Left forelimb (tissue), 1 donor: Measurements from ENCODE around the gene SPEF1.
"Not testable (repeated sequence)": the region's sequence is repeated elsewhere in the genome, so short reads cannot be mapped to it uniquely, and the experiment has no call there.

Source experiments
- DNase-seq: peaks from one replicate; pipeline ENCODE4 v3.0.0-alpha.2; 2018; ENCODE audit warnings: low spot score

Gene SPEF1, protein sequence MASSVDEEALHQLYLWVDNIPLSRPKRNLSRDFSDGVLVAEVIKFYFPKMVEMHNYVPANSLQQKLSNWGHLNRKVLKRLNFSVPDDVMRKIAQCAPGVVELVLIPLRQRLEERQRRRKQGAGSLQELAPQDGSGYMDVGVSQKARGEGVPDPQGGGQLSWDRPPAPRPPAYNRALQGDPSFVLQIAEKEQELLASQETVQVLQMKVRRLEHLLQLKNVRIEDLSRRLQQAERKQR

GRCh38 chr20:3781153-3781910, at the start of gene SPEF1:
SPEF1 (minus strand) TSS chr20:3781448; CDS start chr20:3781287, 161 bp downstream.
- DNase-seq = no peak

GRCh38 chr20:3829891-3830290, 48.6 kb upstream of the SPEF1 start:
- DNase-seq = not testable (repeated sequence)

DNA sequence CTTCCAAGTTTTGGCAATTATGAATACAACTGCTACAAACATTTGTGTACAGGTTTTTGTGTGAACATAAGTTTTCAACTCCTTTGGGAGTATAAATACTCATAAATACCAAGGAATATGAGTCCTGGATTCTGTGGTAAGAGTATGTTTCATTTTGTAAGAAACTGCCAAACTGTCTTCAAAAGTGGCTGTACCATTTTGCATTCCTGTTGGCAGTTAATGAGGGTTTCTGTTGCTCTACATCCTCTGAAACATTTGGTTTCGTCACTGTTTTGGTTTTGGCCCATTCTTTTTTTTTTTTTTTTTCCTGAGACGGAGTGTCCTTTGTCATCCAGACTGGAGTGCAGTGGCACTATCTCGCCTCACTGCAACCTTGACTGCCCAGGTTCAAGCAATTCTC, 47.5 kb upstream of the SPEF1 start:
- no peak for DNase-seq

GRCh38 chr20:3826420-3826819, 45.2 kb upstream of the SPEF1 start:
- DNase-seq = no peak

GRCh38 chr20:3825526-3825925, 44.3 kb upstream of the SPEF1 start:
- no peak for DNase-seq

GRCh38 chr20:3823881-3824280, 42.6 kb upstream of the SPEF1 start:
- DNase-seq = no peak

DNA sequence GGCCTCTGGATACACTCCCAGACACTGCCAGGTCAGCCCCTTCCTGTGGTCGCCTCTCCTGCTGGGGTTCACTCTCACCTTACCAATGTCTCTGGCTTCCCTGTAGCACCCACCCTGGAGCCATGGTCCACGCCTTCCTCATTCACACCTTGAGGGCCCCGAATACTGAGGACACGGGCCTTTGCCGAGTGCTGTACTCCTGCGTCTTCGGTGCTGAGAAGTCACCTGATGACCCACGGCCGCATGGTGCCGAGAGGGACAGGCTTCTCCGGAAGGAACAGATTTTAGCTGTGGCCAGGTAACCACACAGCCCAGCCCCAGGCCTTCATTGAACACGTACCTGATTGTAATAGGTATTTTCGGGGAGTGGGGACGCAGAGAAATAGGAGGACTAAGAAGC, 40.7 kb upstream of the SPEF1 start:
- DNase-seq = no peak

- DNase-seq = no peak
Observed at GRCh38 chr20:3820901-3821727, 39.9 kb upstream of the SPEF1 start.

DNA sequence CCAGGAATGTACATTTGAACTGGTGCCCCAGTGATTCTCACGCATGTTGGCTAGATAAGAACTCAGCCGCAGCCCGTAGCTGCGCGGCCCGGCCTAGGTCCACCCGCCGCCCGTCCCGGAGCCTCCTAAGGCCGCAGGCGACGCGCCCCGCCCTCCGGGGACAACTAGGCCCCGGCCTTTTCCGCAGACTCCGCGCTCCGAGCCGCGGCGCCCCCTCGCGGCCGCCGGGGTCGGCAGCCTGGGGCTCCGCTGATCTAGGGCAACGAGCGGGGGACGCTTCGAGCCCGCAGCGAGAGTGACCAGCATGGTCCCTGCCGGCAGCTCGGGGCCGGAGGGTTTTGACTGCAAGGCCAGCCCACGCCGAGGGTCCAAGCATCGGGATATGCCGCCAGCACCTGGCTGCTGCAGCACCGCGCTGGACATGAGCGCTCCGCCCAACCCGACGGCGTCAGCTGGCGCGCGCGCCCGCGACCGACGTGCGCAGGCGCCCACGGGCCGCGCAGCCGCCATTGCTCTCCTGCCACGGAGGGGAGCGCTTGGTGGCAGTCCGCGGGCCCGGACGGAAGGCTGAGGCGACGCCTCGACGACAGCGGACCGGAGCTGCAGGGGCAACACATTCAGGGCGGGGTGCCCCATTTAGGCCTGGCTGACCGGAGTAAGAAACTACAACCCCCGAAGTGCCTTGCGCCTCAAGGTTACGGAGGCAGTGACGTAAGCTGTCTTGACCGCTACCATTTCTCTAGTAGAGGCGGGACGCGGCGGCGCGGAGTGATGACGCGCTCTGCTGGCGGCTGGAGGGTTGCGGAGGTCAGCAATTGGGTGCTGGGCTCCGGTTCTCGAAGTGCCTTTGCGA, 39.0 kb upstream of the SPEF1 start, which contains the start of gene AP5S1:
TSS of gene AP5S1 (plus strand) at position 500 of the 853 bp plus-strand sequence. CDS start 1,571 bp downstream, outside the sequence.
- DNase-seq = peak; percentile 98

DNA sequence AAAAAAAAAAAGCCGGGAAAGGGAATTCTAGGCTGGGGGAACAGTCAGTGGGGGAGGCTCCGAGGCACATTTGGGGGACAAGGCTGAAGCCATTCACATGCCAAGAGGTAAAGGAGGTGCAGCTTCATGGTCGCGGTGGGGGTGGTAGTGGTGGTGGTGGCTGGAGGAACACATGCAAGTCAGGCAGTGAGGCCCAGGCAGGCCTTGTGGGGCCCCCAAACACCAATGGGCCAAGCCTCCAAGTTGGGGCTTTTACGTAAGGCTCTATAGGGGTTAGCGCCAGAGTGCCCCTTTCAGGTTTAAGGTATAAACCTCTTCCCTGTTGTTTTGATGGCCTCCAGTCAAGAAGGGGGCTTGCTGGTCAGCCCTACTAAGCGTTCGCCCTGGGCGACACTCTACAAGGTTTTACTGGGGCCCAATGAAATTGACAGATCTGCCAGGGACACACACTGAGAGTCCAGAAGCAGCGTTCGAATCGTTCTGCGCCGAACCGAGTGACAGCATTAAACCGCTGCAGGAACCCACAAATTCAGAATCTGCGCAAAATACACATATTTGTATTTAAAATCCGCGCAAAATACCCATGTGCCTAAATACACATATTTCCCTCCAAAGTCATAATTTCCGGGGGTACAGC, 38.3 kb upstream of the SPEF1 start:
- no peak for DNase-seq

GRCh38 chr20:3818155-3819151, 37.2 kb upstream of the SPEF1 start:
- no peak for DNase-seq

DNA sequence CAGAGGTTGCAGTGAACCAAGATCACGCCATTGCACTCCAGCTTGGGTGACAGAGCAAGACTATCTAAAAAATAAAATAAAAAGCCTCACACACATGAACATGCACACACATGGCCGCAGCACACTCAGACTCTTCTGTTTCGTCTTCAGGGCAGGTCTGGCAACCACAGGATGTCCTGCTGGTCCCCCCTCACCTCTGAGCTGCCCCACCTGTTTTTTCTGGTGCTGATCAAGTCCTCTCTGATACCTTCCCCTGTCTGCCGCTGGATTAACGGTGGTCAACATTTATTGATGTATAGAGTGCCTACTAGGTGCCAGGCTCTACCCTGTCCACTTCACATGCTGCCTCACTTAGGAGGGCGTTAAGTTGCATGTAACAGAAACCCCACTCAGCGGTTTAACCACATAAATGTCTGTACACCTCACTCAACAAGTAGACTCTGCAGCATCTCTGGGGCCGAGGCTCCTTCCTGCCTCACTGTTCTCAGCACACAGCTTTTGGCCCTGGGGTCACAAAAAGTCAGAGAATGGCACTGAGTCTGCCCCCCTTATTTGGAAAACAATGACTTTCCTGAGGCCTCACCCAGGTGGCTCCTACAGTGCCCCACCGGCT, 34.6 kb upstream of the SPEF1 start:
- DNase-seq = no peak

DNA sequence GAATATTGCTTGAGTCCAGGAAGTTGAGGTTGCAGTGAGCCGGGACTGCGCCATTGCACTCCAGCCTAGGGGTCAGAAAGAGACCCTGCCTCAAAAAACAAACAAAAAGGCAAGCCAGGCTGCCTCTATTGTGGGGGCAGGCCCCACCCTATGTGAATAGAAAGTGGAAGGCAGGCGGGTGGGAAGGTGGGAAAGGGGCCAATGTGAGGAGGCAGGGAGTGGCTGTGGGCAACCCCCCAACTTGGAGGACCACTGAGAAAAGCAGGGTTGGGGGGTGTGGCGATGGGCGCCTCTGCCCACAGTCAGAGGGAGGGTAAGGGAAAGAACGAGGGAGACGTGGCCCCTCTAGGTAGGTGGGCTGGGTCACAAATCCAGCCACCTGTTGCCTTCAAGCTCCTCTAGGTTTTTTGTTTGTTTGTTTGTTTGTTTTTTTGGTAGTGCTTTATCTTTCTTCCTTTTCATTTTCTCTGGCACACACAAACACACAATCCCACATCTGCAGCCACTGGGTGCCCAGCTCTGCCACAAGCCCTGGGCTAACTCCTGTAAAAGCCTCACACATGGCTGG, 33.8 kb upstream of the SPEF1 start:
- DNase-seq = no peak

DNA sequence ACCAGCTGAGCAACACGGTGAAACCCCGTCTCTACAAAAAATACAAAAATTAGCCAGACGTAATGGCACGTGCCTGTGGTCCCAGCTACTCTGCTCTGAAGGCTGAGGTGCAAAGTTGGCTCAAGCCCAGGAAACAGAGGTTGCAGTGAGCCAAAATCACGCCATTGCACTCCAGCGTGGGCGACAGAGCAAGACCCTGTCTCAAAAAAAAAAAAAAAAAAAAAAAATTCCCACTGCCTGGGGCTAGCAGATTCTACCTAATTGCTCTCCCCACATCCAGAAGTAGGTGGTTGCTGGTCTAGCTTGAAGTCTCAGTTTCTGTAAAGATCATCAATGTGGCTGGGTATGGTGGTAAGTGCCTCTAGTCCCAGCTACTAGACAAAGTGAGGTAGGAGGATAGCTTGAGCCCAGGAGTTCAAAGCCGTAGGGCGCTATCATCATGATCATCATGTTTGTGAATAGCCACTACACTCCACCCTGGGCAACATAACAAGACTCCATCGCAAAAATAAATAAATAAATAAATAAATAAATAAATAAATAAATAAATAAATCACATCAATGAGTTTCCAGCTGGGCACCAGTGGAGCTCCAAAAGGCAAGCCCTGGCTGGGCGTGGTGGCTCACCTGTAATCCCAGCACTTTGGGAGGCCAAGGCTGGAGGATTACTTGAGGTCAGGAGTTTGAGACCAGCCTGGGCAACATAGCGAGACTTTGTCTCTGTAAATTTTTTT, 32.8 kb upstream of the SPEF1 start:
- DNase-seq = no peak

GRCh38 chr20:3812975-3813847, 32.0 kb upstream of the SPEF1 start:
- DNase-seq = no peak

DNA sequence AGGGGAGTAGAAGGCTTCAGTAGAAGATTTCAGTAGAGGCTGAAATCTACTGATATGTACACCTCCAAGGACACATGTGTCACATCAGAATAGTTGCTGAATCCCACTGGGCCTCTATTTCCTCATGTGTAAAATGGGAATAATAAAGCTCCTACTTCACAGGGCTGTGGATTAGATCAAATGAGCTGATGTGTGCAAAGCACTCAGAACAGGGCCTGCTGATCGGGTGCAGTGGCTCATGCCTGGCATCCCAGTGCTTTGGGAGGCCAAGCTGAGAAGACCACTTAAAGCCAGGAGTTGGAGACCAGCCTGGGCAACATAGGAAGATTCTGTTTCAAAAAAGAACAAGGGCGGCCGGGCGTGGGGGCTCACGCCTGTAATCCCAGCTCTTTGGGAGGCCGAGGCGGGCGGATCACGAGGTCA, 31.0 kb upstream of the SPEF1 start:
- no peak for DNase-seq
